SK-N-SH treated with all-trans-retinoic acid at 6 μM for 48 hours (cell line): ENCODE results near the gene PPY.

Source experiments
- GLIS3 ChIP-seq: fragments of 250-450 bp; sonication (Bioruptor Pico); IDR thresholded peaks from 2 replicates; pipeline ENCODE4 v1.5.0; 2020; ENCODE audit warnings: mild to moderate bottlenecking, moderate library complexity
- ZNF70 ChIP-seq: fragments of 450-650 bp; formaldehyde crosslinking; IDR thresholded peaks from 2 replicates; pipeline ENCODE4 v1.5.0; 2020; ENCODE audit warnings: mild to moderate bottlenecking, moderate library complexity
- ZNF8 ChIP-seq: fragments of 450-650 bp; formaldehyde crosslinking; IDR thresholded peaks from 2 replicates; pipeline ENCODE4 v1.5.0; 2020; ENCODE audit warnings: mild to moderate bottlenecking, moderate library complexity
- TF ChIP-seq, protein P1 (sequence below): fragments of 250-450 bp; sonication (Bioruptor Pico); IDR thresholded peaks from 2 replicates; pipeline ENCODE4 v1.5.1; 2021; ENCODE audit warnings: mild to moderate bottlenecking, moderate library complexity
- TF ChIP-seq, protein P2 (sequence below): fragments of 250-450 bp; sonication (Bioruptor Pico); IDR thresholded peaks from 2 replicates; pipeline ENCODE4 v1.5.1; 2020; ENCODE audit warnings: low read depth, mild to moderate bottlenecking, moderate library complexity
- TF ChIP-seq, protein P3 (sequence below): fragments of 250-450 bp; sonication (Bioruptor Pico); IDR thresholded peaks from 2 replicates; pipeline ENCODE4 v1.5.0; 2020; ENCODE audit warnings: mild to moderate bottlenecking, moderate library complexity

DNA sequence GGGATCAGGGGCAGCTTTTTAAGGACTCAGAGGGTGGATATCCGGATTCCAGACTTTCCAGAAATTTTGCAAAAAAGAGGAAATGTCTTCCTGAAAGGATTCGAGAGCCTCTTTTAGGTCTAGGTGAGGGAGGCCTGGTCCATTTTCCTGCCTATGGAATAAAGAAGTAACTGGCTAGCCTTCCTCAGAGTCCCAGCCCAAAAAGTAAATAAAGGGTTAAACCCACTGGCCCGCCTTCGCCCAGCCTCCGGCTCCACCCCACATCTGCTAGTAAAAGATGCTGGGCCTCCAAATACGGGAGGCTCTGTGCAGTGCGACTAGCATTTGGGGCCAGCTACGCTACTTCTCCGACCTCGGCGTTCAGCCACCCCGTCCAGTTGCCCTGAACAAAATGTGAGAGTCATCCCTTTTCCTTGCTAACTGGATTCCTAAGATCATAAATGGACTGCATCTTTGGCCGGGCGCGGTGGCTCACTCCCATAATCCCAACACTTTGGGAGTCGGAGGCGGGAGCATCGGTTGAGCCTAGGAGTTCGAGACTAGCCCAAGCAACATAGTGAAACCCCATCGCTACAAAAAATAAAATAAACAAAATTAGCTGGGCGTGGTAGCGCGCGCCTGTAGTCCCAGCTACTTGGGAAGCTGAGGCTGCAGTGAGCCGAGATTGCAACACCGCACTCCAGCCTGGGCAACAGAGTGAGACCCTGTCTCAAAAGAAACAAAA, 34.1 kb downstream of the PPY start:
- TF ChIP-seq, protein P1, sequence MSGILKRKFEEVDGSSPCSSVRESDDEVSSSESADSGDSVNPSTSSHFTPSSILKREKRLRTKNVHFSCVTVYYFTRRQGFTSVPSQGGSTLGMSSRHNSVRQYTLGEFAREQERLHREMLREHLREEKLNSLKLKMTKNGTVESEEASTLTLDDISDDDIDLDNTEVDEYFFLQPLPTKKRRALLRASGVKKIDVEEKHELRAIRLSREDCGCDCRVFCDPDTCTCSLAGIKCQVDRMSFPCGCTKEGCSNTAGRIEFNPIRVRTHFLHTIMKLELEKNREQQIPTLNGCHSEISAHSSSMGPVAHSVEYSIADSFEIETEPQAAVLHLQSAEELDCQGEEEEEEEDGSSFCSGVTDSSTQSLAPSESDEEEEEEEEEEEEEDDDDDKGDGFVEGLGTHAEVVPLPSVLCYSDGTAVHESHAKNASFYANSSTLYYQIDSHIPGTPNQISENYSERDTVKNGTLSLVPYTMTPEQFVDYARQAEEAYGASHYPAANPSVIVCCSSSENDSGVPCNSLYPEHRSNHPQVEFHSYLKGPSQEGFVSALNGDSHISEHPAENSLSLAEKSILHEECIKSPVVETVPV (CRISPR knock-in tag), result no peak
- TF ChIP-seq, protein P2, sequence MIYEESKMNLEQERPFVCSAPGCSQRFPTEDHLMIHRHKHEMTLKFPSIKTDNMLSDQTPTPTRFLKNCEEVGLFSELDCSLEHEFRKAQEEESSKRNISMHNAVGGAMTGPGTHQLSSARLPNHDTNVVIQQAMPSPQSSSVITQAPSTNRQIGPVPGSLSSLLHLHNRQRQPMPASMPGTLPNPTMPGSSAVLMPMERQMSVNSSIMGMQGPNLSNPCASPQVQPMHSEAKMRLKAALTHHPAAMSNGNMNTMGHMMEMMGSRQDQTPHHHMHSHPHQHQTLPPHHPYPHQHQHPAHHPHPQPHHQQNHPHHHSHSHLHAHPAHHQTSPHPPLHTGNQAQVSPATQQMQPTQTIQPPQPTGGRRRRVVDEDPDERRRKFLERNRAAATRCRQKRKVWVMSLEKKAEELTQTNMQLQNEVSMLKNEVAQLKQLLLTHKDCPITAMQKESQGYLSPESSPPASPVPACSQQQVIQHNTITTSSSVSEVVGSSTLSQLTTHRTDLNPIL (CRISPR knock-in tag), result no peak
- TF ChIP-seq ZNF8 (no peak), GLIS3 (CRISPR knock-in tag) (no peak), ZNF70 (CRISPR knock-in tag) (peak; percentile 63; the same call in 1 of the 2 replicates)
- TF ChIP-seq, protein P3, sequence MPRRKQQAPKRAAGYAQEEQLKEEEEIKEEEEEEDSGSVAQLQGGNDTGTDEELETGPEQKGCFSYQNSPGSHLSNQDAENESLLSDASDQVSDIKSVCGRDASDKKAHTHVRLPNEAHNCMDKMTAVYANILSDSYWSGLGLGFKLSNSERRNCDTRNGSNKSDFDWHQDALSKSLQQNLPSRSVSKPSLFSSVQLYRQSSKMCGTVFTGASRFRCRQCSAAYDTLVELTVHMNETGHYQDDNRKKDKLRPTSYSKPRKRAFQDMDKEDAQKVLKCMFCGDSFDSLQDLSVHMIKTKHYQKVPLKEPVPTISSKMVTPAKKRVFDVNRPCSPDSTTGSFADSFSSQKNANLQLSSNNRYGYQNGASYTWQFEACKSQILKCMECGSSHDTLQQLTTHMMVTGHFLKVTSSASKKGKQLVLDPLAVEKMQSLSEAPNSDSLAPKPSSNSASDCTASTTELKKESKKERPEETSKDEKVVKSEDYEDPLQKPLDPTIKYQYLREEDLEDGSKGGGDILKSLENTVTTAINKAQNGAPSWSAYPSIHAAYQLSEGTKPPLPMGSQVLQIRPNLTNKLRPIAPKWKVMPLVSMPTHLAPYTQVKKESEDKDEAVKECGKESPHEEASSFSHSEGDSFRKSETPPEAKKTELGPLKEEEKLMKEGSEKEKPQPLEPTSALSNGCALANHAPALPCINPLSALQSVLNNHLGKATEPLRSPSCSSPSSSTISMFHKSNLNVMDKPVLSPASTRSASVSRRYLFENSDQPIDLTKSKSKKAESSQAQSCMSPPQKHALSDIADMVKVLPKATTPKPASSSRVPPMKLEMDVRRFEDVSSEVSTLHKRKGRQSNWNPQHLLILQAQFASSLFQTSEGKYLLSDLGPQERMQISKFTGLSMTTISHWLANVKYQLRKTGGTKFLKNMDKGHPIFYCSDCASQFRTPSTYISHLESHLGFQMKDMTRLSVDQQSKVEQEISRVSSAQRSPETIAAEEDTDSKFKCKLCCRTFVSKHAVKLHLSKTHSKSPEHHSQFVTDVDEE (CRISPR knock-in tag), result no peak
